Gastrocnemius medialis (tissue), 4 donors: Measurements from ENCODE around the gene RBBP8NL. TPM values are rescaled to one million over a fixed set of nuclear protein-coding genes. Genes with fewer than 3 reads are reported as not detected.

Experiments used
- ATAC-seq, 2 donors: fragments of 150-250 bp; one replicate each; pipeline ENCODE4 v1.9.1; 2016
- DNase-seq, 2 donors: peaks; one replicate each; pipeline ENCODE4 v3.0.0-alpha.2; 2019
- H3K27ac ChIP-seq, 4 donors: fragments of 200-600 bp; sonication (generic); 1 replicate in 1 of 4; 2 replicates in 3 of 4; pipeline ENCODE4 v1.5.1; 2016 to 2018; ENCODE audit warnings: mild to moderate bottlenecking in 2 of 4, moderate library complexity in 1 of 4
- H3K27me3 ChIP-seq, 3 donors: fragments of 200-600 bp; sonication (generic) in 2 of 3; 1 replicate in 1 of 3; 2 replicates in 2 of 3; pipeline versions ENCODE4 v1.5.1 to v1.6.0; 2016 to 2019; ENCODE audit warnings: mild to moderate bottlenecking in 1 of 3, moderate library complexity in 1 of 3
- H3K36me3 ChIP-seq, 2 donors: fragments of 200-600 bp; sonication (generic) in 1 of 2; one replicate each; pipeline ENCODE4 v1.5.1; 2017 to 2018
- H3K4me1 ChIP-seq, 2 donors: fragments of 200-600 bp; sonication (generic) in 1 of 2; one replicate each; pipeline ENCODE4 v1.5.1; 2016 to 2017; ENCODE audit warnings: mild to moderate bottlenecking in 2 of 2
- H3K4me3 ChIP-seq, 4 donors: fragments of 200-600 bp; sonication (generic) in 3 of 4; 1 replicate in 1 of 4; 2 replicates in 3 of 4; pipeline ENCODE4 v1.5.1; 2016 to 2019; ENCODE audit warnings: mild to moderate bottlenecking in 2 of 4
- H3K9me3 ChIP-seq, 3 donors: fragments of 200-600 bp; sonication (generic) in 2 of 3; 1 replicate in 1 of 3; 2 replicates in 2 of 3; pipeline ENCODE4 v1.5.1; 2016 to 2019
- POLR2A ChIP-seq, 2 donors: fragments of 450-650 bp; IDR thresholded peaks; one replicate each; pipeline ENCODE4 v1.6.1; 2017; ENCODE audit warnings: antibody characterized with exemption in 2 of 2, mild to moderate bottlenecking in 2 of 2, moderate library complexity in 2 of 2
- in situ Hi-C, 4 donors: fragments of 200-750 bp; cut with MboI; loops; one replicate each; pipeline versions ENCODE4 v1.15.0 to v1.8.0; 2017; ENCODE audit warnings: low sequenced_read_pairs in 4 of 4
- intact Hi-C: fragments of 100-400 bp; cut with DNase I; formaldehyde crosslinking; loops from one replicate; pipeline ENCODE4 v1.15.1; 2023; ENCODE audit warnings: low total_unique reads
- total RNA-seq, 4 donors: library from RNA; depleted of rRNA; stranded (reverse); fragments of >200 nt; gene quantifications; one replicate each; pipeline versions ENCODE4 v1.1.0 to v1.2.3, GENCODE V29; 2016
- TF ChIP-seq, protein P1 (sequence below), 5 experiments: fragments of 450-650 bp in 3 of 5; fragments of 200-600 bp in 2 of 5; sonication (generic) in 2 of 5; IDR thresholded peaks in 4 of 5; conservative IDR thresholded peaks in 1 of 5; 1 replicate in 4 of 5; 2 replicates in 1 of 5; pipeline ENCODE4 v1.5.1; 2016 to 2019; ENCODE audit warnings: antibody characterized with exemption in 5 of 5, mild to moderate bottlenecking in 3 of 5, moderate library complexity in 3 of 5

RBBP8NL gene
- total RNA-seq, 4 donors from 2014 or later: not detected

DNA sequence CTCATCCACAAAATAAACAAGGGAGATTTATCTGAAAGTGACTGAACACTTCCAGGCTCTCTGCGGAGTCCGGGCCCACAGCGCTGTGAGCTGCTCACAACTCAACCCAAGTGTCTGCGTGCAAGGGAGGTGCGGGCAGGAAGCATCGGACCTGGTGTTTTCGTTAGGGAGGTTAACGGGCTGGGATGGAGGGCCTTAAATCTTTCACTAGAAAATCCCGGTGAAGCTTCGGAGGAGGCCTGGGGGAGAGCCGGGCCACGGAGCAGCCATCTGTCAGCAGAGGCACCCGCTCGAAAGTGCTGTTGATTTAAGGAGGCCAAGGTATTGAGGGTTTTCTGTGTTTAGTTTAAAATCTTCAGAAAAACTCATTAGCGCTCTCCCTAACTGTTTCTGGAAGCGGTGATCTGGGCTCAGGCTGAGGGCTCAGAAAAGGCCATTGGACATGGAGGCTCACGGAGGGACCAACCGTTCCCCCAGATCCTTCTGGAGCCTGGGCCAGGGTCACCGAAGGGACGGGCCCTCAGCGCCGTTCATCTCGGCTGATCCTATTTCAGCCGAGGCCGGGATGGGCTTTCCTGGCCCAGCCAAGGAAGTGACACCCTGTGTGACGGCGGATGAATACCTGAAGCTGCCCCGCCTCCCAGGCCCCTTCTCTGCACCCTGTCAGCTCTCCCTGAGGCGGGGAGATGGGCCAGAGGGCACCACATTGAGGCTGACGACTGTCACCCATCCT lies 27.7 kb upstream of the RBBP8NL start:
- Histone ChIP-seq H3K36me3 (no peaks in the 10 kb centered on the region), H3K4me1 (no peaks in the 10 kb centered on the region), H3K27me3 (peaks cover 0 to 5% (median under 1%) of the 10 kb centered on the region in 3 donors), H3K9me3 (no peaks in the 10 kb centered on the region), H3K27ac (no peak overlapping the region), H3K4me3 (no peak overlapping the region)
- TF ChIP-seq, protein P1, sequence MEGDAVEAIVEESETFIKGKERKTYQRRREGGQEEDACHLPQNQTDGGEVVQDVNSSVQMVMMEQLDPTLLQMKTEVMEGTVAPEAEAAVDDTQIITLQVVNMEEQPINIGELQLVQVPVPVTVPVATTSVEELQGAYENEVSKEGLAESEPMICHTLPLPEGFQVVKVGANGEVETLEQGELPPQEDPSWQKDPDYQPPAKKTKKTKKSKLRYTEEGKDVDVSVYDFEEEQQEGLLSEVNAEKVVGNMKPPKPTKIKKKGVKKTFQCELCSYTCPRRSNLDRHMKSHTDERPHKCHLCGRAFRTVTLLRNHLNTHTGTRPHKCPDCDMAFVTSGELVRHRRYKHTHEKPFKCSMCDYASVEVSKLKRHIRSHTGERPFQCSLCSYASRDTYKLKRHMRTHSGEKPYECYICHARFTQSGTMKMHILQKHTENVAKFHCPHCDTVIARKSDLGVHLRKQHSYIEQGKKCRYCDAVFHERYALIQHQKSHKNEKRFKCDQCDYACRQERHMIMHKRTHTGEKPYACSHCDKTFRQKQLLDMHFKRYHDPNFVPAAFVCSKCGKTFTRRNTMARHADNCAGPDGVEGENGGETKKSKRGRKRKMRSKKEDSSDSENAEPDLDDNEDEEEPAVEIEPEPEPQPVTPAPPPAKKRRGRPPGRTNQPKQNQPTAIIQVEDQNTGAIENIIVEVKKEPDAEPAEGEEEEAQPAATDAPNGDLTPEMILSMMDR (IDR thresholded peaks at IDR 0.05 in 4 of 5, conservative IDR thresholded peaks at IDR 0.05 in 1 of 5): no peak
- no peak for TF ChIP-seq POLR2A (IDR thresholded peaks at IDR 0.05)
- ATAC-seq: no peak
- intact Hi-C loops: no loop called here
- no peak for DNase-seq
- in situ Hi-C loops: no loop called here

DNA sequence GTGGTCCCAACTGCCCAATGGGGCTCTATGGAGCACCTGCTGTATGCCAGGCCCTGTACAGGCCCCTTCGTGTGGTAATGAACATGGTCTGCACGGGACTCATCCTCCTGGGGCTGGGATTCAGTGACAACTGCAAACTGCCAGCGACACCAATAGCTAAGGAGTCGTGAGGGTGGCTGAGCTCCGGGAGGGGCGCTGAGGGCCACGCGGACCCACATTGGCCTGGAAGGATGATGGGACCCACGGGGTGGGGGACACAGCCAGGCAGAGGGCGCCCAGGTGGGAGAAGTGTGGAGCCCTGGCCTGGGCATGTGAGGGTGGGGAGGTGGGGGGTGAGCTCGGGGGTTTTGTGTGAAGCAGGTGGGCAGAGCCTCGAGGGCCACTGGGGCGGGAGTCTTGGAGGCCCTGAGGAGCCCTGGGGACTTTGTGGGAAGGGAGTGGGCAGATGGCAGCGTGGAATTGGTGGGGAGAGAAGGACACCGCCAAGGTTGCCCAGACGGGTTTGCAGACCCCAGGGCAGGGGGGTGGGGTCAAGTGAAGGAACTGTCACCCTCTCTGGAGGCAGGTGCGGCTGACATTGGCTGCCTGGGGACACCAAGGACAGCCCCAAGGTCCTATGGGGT lies 26.0 kb upstream of the RBBP8NL start:
- intact Hi-C loops (no loop called here), in situ Hi-C loops (no loop called here)
- no peak for TF ChIP-seq POLR2A (IDR thresholded peaks at IDR 0.05)
- TF ChIP-seq, protein P1 (IDR thresholded peaks at IDR 0.05 in 4 of 5, conservative IDR thresholded peaks at IDR 0.05 in 1 of 5): no peak
- no peaks in the 10 kb centered on the region for H3K9me3 ChIP-seq
- H3K27me3 ChIP-seq: peaks cover 0 to 11% (median 4%) of the 10 kb centered on the region in 3 donors
- DNase-seq: no peak
- no peak overlapping the region for H3K27ac ChIP-seq
- no peak overlapping the region for H3K4me3 ChIP-seq
- no peaks in the 10 kb centered on the region for H3K36me3 ChIP-seq
- no peak for ATAC-seq
- no peaks in the 10 kb centered on the region for H3K4me1 ChIP-seq

DNA sequence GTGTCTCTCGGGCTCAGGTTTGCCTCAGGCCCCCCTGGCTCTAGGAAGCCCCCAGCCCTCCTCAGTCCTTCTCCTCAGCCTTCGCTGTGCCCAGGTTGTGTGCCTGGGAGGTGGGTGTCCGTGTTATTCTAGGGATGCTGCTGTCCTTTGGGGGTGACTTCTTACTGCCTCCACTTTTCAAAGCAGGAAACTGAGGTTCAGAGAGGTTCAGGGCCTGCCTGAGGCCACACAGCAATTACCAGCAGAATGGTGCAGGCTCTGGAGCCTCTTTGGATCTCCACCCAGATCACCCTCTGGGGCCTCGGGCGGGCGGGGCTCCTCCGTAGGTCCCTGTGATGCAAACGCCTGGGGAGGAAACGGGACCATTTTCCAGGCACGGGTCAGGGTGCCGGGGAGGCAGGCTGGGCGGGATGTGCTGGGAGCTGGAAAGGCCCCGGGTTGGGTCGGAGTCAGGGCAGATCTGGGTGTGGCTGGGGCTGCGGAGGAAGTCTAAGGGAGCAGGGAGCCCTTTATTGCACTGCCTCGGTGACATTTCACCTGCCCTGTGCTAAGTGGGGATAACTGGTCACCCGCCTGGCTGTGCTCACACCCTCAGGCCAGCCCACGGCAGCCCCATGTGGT lies 25.2 kb upstream of the RBBP8NL start:
- intact Hi-C loops (no loop called here), in situ Hi-C loops (no loop called here)
- Histone ChIP-seq H3K27me3 (peaks cover 1 to 11% (median 4%) of the 10 kb centered on the region in 3 donors), H3K27ac (no peak overlapping the region), H3K4me3 (no peak overlapping the region), H3K4me1 (no peaks in the 10 kb centered on the region), H3K36me3 (no peaks in the 10 kb centered on the region), H3K9me3 (no peaks in the 10 kb centered on the region)
- no peak for ATAC-seq
- TF ChIP-seq, protein P1 (IDR thresholded peaks at IDR 0.05 in 4 of 5, conservative IDR thresholded peaks at IDR 0.05 in 1 of 5): no peak
- TF ChIP-seq POLR2A (IDR thresholded peaks at IDR 0.05): no peak
- DNase-seq: no peak

DNA sequence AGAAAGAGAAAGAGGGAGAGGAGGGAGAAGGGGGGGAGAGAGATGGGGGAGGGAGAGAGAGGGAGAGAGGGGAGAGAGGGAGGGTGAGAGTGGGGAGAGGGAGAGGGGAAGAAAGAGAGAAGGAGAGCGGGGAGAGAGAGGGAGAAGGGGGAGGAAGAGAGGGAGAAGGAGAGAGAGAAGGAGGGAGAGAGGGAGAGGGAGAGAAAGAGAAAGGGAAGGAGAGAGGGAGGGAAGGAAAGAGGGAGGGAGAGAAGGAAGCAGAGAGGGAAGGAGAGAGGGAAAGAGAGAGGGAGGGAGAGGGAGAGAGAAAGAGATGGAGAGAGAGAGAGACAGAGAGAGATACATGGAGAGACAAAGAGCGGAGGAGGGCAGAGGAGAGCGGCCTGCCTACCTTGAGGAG lies 24.6 kb upstream of the RBBP8NL start:
- H3K36me3 ChIP-seq: no peaks in the 10 kb centered on the region
- no peaks in the 10 kb centered on the region for H3K9me3 ChIP-seq
- DNase-seq: no peak
- TF ChIP-seq, protein P1 (IDR thresholded peaks at IDR 0.05 in 4 of 5, conservative IDR thresholded peaks at IDR 0.05 in 1 of 5): no peak
- no peak for TF ChIP-seq POLR2A (IDR thresholded peaks at IDR 0.05)
- H3K27ac ChIP-seq: no peak overlapping the region
- in situ Hi-C loops (no loop called here), intact Hi-C loops (no loop called here)
- H3K4me1 ChIP-seq: no peaks in the 10 kb centered on the region
- H3K4me3 ChIP-seq: no peak overlapping the region
- peaks cover 5 to 11% (median 5%) of the 10 kb centered on the region in 3 donors for H3K27me3 ChIP-seq
- ATAC-seq: no peak
